Lung (tissue), 12 donors: Measurements from ENCODE around the gene BMPR1B. TPM values are rescaled to one million over a fixed set of nuclear protein-coding genes. Genes with fewer than 3 reads are reported as not detected.
A peak's percentile ranks its signal among the peaks of the same experiment; 100 is the strongest.

Experiments
- ATAC-seq: fragments of 200-7000 bp; cut with Tn5 transposase; one replicate; pipeline ENCODE4 v1.9.1; 2020; ENCODE audit warnings: moderate number of reproducible peaks; ENCODE audit not compliant: insufficient read depth, low FRiP score
- DNase-seq, 3 donors: peaks; one replicate each; pipeline ENCODE4 v3.0.0-alpha.2; 2013 to 2017
- H3K27ac ChIP-seq, 2 donors: one replicate each; pipeline ENCODE4 v1.5.1; 2013; ENCODE audit warnings: mild to moderate bottlenecking in 2 of 2, moderate library complexity in 2 of 2, control low read depth in 1 of 2, inconsistent platforms in 1 of 2, low read depth in 1 of 2, low read length in 1 of 2
- H3K27me3 ChIP-seq, 3 donors: one replicate each; pipeline ENCODE4 v1.5.1; 2013; ENCODE audit warnings: low read length in 2 of 3; ENCODE audit not compliant: control insufficient read depth in 3 of 3, insufficient read depth in 3 of 3
- H3K36me3 ChIP-seq, 4 donors: one replicate each; pipeline ENCODE4 v1.5.1; 2013; ENCODE audit warnings: low read length in 4 of 4, mild to moderate bottlenecking in 1 of 4, moderate library complexity in 1 of 4; ENCODE audit not compliant: control insufficient read depth in 4 of 4, insufficient read depth in 4 of 4
- H3K4me1 ChIP-seq, 5 donors: one replicate each; pipeline ENCODE4 v1.5.1; 2013; ENCODE audit warnings: low read length in 5 of 5, mild to moderate bottlenecking in 2 of 5, moderate library complexity in 1 of 5; ENCODE audit not compliant: control insufficient read depth in 5 of 5, insufficient read depth in 5 of 5
- H3K4me3 ChIP-seq: one replicate; pipeline ENCODE4 v1.5.1; 2013; ENCODE audit warnings: mild to moderate bottlenecking, control low read depth, moderate library complexity
- H3K9ac ChIP-seq, 2 donors: one replicate each; pipeline ENCODE4 v1.5.1; 2013; ENCODE audit warnings: low read length in 2 of 2, control low read depth in 1 of 2; ENCODE audit not compliant: insufficient read depth in 1 of 2
- H3K9me3 ChIP-seq, 4 donors: one replicate each; pipeline ENCODE4 v1.5.1; 2013; ENCODE audit warnings: low read length in 3 of 4, mild to moderate bottlenecking in 1 of 4, moderate library complexity in 1 of 4; ENCODE audit not compliant: control insufficient read depth in 4 of 4, insufficient read depth in 3 of 4
- WGBS, 2 donors: extraction: QIAGEN DNeasy Blood & Tissue Kit; methylation state at CpG; one replicate each; pipeline ENCODE4 v1.1.7; 2013; 5-methylcytosine and 5-hydroxymethylcytosine counted together
- polyA plus RNA-seq, 2 donors: library from polyadenylated mRNA; stranded (reverse); fragments of 200-250 nt; gene quantifications; one replicate each; pipeline ENCODE4 v1.2.1, GENCODE V29; 2013
- total RNA-seq, 2 donors: library from RNA; depleted of rRNA in 1 of 2; stranded (reverse); fragments of >200 nt in 1 of 2; gene quantifications; one replicate each; pipeline ENCODE4 v1.2.1, GENCODE V29; 2014 to 2021
- TF ChIP-seq, protein P1 (sequence below): IDR thresholded peaks from 2 replicates; pipeline ENCODE4 v1.5.1; 2012; ENCODE audit warnings: mild to moderate bottlenecking; ENCODE audit errors: control extremely low read depth, extremely low read depth
- donor health status: control.
- donor health status: control.
- donor health status: Bipolar disorder and iron deficiency.
- donor health status: healthy.
- donor health status: DM: yes; HTN: yes; CAD: no.

BMPR1B gene
- total and polyA plus RNA-seq, 4 donors: 0.65 to 7.3 (median 1.9) TPM

- TF ChIP-seq, protein P1, sequence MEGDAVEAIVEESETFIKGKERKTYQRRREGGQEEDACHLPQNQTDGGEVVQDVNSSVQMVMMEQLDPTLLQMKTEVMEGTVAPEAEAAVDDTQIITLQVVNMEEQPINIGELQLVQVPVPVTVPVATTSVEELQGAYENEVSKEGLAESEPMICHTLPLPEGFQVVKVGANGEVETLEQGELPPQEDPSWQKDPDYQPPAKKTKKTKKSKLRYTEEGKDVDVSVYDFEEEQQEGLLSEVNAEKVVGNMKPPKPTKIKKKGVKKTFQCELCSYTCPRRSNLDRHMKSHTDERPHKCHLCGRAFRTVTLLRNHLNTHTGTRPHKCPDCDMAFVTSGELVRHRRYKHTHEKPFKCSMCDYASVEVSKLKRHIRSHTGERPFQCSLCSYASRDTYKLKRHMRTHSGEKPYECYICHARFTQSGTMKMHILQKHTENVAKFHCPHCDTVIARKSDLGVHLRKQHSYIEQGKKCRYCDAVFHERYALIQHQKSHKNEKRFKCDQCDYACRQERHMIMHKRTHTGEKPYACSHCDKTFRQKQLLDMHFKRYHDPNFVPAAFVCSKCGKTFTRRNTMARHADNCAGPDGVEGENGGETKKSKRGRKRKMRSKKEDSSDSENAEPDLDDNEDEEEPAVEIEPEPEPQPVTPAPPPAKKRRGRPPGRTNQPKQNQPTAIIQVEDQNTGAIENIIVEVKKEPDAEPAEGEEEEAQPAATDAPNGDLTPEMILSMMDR: no peak
- Histone ChIP-seq H3K9ac (no peak overlapping the region), H3K4me1 (peaks cover 0 to 3% (median 0%) of the 10 kb centered on the region in 5 donors), H3K9me3 (no peaks in the 10 kb centered on the region), H3K36me3 (no peaks in the 10 kb centered on the region), H3K27me3 (no peaks in the 10 kb centered on the region), H3K4me3 (no peak overlapping the region), H3K27ac (no peak overlapping the region)
- WGBS, 2 donors: 61 to 85% methylated on average over 9 of the region's 9 CpGs
- ATAC-seq: no peak
- no peak for DNase-seq
These were observed 364.2 kb downstream of the BMPR1B start for GRCh38 chr4:95122001-95122400.

DNA sequence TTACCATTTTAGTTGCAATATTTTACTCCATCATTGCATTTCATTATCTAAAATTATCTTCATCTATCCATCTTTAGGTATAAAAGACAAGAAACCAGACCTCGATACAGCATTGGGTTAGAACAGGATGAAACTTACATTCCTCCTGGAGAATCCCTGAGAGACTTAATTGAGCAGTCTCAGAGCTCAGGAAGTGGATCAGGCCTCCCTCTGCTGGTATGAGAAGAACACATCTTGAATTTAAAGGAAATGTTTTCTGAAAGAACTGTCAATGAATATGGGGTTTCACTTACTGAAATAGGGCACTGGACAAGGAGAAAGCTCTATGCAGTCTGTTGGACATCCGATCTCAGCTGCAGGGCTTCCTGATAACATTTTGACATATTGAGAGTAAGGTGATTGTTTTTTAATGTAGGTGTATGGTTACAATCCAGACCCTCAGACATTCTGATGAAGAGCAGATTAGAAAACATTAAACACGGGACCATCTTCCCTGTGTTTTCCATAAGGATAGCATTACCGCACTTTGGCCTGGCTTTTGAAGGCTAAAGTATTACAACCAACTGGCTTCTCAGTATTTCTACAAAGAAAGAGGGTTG lies 367.2 kb downstream of the BMPR1B start:
- no peaks in the 10 kb centered on the region for H3K36me3 ChIP-seq
- H3K4me1 ChIP-seq: peaks cover 0 to 8% (median 3%) of the 10 kb centered on the region in 5 donors
- no peaks in the 10 kb centered on the region for H3K27me3 ChIP-seq
- ATAC-seq (no peak), DNase-seq (peak; percentile 28 to 75 (median 68))
- 60 to 61% methylated on average over 4 of the region's 4 CpGs for WGBS, 2 donors
- no peak overlapping the region for H3K27ac ChIP-seq
- no peak overlapping the region for H3K4me3 ChIP-seq
- no peak overlapping the region for H3K9ac ChIP-seq
- H3K9me3 ChIP-seq: no peaks in the 10 kb centered on the region
- TF ChIP-seq, protein P1: no peak

GRCh38 chr4:95129031-95129430 lies 371.3 kb downstream of the BMPR1B start:
- H3K9ac ChIP-seq: no peak overlapping the region
- no peak for ATAC-seq
- WGBS, 2 donors: 55 to 67% methylated on average over 4 of the region's 4 CpGs

More at GRCh38 chr4:95129031-95129430, 371.3 kb downstream of the BMPR1B start:
- Histone ChIP-seq H3K9me3 (no peaks in the 10 kb centered on the region), H3K27ac (no peak overlapping the region), H3K27me3 (no peaks in the 10 kb centered on the region), H3K36me3 (no peaks in the 10 kb centered on the region), H3K4me1 (peaks cover 0 to 10% (median 3%) of the 10 kb centered on the region in 5 donors), H3K4me3 (no peak overlapping the region)
- TF ChIP-seq, protein P1: no peak
- peak in 1 of 3 donors; percentile 25 for DNase-seq
